Sigmoid colon (tissue), 7 donors: ENCODE data around the gene ARHGEF37. TPM values are rescaled to one million over a fixed set of nuclear protein-coding genes. Genes with fewer than 3 reads are reported as not detected.

Experiments
- DNase-seq: peaks from one replicate; pipeline ENCODE4 v3.0.0-alpha.2; 2019
- H3K27ac ChIP-seq, 4 donors: fragments of 200-600 bp; sonication (generic); one replicate each; pipeline ENCODE4 v1.5.1; 2016 to 2019; ENCODE audit warnings: mild to moderate bottlenecking in 1 of 4
- H3K27me3 ChIP-seq, 3 donors: fragments of 200-600 bp; sonication (generic); one replicate each; pipeline ENCODE4 v1.5.1; 2019; ENCODE audit warnings: mild to moderate bottlenecking in 1 of 3
- H3K36me3 ChIP-seq, 4 donors: fragments of 200-600 bp; sonication (generic); one replicate each; pipeline ENCODE4 v1.5.1; 2016 to 2019
- H3K4me1 ChIP-seq, 4 donors: fragments of 200-600 bp; sonication (generic); one replicate each; pipeline ENCODE4 v1.5.1; 2017 to 2019
- H3K4me3 ChIP-seq, 4 donors: fragments of 200-600 bp; sonication (generic); one replicate each; pipeline ENCODE4 v1.5.1; 2017 to 2019; ENCODE audit warnings: mild to moderate bottlenecking in 2 of 4, moderate library complexity in 1 of 4
- H3K9me3 ChIP-seq, 4 donors: fragments of 200-600 bp in 3 of 4; sonication (generic) in 3 of 4; one replicate each; pipeline versions ENCODE4 v1.5.1 to v1.6.1; 2013 to 2019
- CTCF ChIP-seq, 4 experiments: fragments of 450-650 bp in 3 of 4; fragments of 200-600 bp in 1 of 4; IDR thresholded peaks; one replicate each; pipeline ENCODE4 v1.5.1; 2016 to 2019; ENCODE audit warnings: antibody characterized with exemption in 4 of 4, mild to moderate bottlenecking in 3 of 4, moderate library complexity in 2 of 4
- EP300 ChIP-seq, 4 donors: sonication (generic); formaldehyde crosslinking; IDR thresholded peaks; one replicate each; pipeline ENCODE4 v1.6.1; 2017; ENCODE audit warnings: antibody characterized with exemption in 4 of 4
- POLR2A ChIP-seq, 2 donors: fragments of 450-650 bp; IDR thresholded peaks; one replicate each; pipeline ENCODE4 v1.6.1; 2016; ENCODE audit warnings: antibody characterized with exemption in 2 of 2, mild to moderate bottlenecking in 2 of 2, moderate library complexity in 2 of 2
- POLR2AphosphoS5 ChIP-seq, 4 donors: sonication (generic); formaldehyde crosslinking; IDR thresholded peaks; one replicate each; pipeline ENCODE4 v1.6.1; 2017; ENCODE audit warnings: antibody characterized with exemption in 4 of 4
- WGBS, 2 donors: extraction: QIAGEN DNeasy Blood & Tissue Kit; methylation state at CpG; one replicate each; pipeline ENCODE4 v1.1.7; 2013; 5-methylcytosine and 5-hydroxymethylcytosine counted together
- intact Hi-C: fragments of 100-400 bp; cut with DNase I; formaldehyde crosslinking; loops from one replicate; pipeline ENCODE4 v1.15.1; 2023
- polyA plus RNA-seq, 3 donors: library from polyadenylated mRNA; stranded (reverse); fragments of 200-250 nt; gene quantifications; one replicate each; pipeline ENCODE4 v1.2.3, GENCODE V29; 2013
- total RNA-seq, 4 donors: library from RNA; depleted of rRNA; stranded (reverse); fragments of >200 nt; gene quantifications; one replicate each; pipeline ENCODE4 v1.1.0, GENCODE V29; 2016
- donor health status: healthy with polysubstance abuse.
- donor health status: Bipolar disorder and iron deficiency.
- donor health status: healthy.

The ARHGEF37 gene
- total and polyA plus RNA-seq, 7 donors = 4.8 to 51.0 (median 23.5) TPM

- Histone ChIP-seq H3K27me3 (no peaks in the 10 kb centered on the region), H3K4me1 (peaks cover 0 to 59% (median 45%) of the 10 kb centered on the region in 4 donors), H3K36me3 (peaks cover 9 to 62% (median 30%) of the 10 kb centered on the region in 4 donors), H3K9me3 (no peaks in the 10 kb centered on the region), H3K4me3 (no peak overlapping the region), H3K27ac (peak overlapping the region in 3 of 4 donors; percentile 63 to 83 (median 80))
- intact Hi-C loops = no loop called here
- WGBS, 2 donors = 66 to 77% methylated on average over 5 of the region's 5 CpGs
- DNase-seq = peak; percentile 91
- TF ChIP-seq EP300 (IDR thresholded peaks at IDR 0.05) = peak in 1 of 4 donors; percentile 15
- peak; percentile 17 to 68 (median 66) for TF ChIP-seq POLR2AphosphoS5 (IDR thresholded peaks at IDR 0.05)
- TF ChIP-seq POLR2A (IDR thresholded peaks at IDR 0.05) = no peak
Observed at GRCh38 chr5:149615976-149616375, 34.7 kb downstream of the ARHGEF37 start.

DNA sequence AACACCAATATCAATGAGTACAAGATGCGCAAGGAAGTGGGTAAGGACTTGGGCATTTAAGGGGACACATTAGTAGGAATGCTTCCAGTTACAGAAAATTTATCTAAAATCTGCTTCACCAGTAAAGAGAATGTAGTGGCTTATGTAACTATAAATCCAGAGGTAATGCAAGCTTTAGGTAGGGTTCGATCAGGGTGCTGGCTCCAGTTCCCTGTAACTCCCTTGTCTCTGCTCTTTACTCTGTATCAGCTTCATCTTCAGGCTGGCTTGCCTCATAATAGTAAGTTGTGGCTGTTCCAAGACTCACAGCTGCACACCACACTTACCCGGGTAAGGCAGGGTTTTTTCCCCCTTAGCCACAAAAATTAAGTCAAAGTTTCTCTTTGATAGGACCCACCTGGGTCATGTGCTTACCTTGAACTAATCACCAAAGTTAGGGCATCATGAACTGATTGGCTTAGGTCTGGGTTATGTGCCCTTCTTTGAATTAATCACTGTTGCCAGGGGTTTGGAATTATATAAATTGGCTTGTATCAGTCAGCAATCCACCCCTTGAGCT lies 35.5 kb downstream of the ARHGEF37 start:
- no peak for TF ChIP-seq POLR2AphosphoS5 (IDR thresholded peaks at IDR 0.05)
- no peak for TF ChIP-seq EP300 (IDR thresholded peaks at IDR 0.05)
- whole genome bisulfite sequencing, 2 donors = 74 to 83% methylated on average over 3 of the region's 3 CpGs
- Histone ChIP-seq H3K27me3 (no peaks in the 10 kb centered on the region), H3K9me3 (no peaks in the 10 kb centered on the region), H3K27ac (peak overlapping the region in 3 of 4 donors; percentile 63 to 83 (median 80)), H3K36me3 (peaks cover 17 to 68% (median 37%) of the 10 kb centered on the region in 4 donors), H3K4me1 (peaks cover 0 to 51% (median 36%) of the 10 kb centered on the region in 4 donors), H3K4me3 (no peak overlapping the region)
- intact Hi-C loops = no loop called here
- no peak for DNase-seq

DNA sequence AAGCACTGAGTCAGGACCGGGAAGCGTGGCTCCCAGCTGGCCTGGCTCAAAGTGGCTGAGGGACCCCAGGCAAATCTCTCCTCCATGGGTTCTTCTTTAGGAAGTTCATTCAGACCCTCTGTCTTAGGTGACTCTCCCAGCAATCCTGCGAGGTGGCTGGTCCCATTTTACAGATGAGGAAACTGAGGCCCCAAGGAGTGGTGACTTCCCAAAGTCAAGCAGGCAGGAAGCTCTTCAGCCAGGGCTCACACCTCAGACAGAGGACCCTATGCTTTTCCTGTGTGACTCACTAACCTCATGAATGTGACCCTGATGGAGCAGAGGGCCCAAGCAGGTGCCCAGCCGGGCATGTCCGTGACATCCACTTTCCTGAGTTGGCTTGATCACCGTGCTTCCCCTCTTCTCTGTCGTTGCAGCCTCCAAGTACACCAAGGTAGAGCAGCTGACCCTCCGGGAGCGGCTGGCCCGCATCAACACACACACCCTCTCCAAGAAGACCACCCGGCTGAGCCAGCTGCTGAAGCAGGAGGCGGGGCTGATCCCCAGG lies 36.5 kb downstream of the ARHGEF37 start:
- Histone ChIP-seq H3K9me3 (no peaks in the 10 kb centered on the region), H3K27ac (peak overlapping the region in 1 of 4 donors; percentile 83), H3K4me3 (no peak overlapping the region), H3K27me3 (no peaks in the 10 kb centered on the region), H3K36me3 (peaks cover 23 to 72% (median 47%) of the 10 kb centered on the region in 4 donors), H3K4me1 (peaks cover 0 to 45% (median 32%) of the 10 kb centered on the region in 4 donors)
- intact Hi-C loops = no loop called here
- DNase-seq = no peak
- no peak for TF ChIP-seq POLR2AphosphoS5 (IDR thresholded peaks at IDR 0.05)
- TF ChIP-seq POLR2A (IDR thresholded peaks at IDR 0.05) = no peak
- TF ChIP-seq EP300 (IDR thresholded peaks at IDR 0.05) = no peak
- no peak for TF ChIP-seq CTCF (IDR thresholded peaks at IDR 0.05)
- 88 to 89% methylated on average over 12 of the region's 12 CpGs for WGBS, 2 donors

- no peak for DNase-seq
Observed at GRCh38 chr5:149618581-149619248, 37.4 kb downstream of the ARHGEF37 start.

DNA sequence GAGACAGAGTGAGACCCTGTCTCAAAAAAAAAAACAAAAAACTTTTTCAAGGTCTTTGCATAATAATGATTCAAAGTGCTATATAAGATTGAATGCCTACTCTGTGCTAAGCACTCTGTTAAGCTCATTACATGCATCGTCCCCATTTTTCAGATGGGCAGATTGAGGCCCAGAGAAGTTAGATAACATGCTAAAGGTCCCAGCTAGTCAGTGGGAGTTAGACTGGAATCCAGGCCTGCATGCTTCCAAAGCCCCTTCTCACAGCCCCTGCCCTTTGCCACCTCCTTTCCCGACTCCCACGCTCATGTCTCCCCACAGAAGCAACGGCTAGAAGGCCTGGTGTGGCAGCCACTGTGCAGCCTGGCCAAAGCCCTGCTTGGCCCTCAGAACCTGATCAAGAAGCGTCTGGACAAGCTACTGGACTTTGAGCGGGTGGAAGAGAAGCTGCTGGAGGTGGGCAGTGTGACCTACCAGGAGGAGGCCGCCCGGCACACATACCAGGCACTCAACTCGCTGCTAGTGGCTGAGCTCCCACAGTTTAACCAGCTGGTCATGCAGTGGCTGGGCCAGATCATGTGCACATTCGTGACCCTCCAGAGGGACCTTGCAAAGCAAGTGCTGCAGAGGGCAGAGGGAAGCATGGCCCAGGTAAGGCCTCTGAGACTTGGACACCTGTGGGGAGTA lies 40.3 kb downstream of the ARHGEF37 start:
- 92 to 94% methylated on average over 10 of the region's 10 CpGs for WGBS, 2 donors
- Histone ChIP-seq H3K36me3 (peaks cover 38 to 99% (median 67%) of the 10 kb centered on the region in 4 donors), H3K4me1 (peaks cover 0 to 26% (median 20%) of the 10 kb centered on the region in 4 donors), H3K27me3 (no peaks in the 10 kb centered on the region), H3K4me3 (no peak overlapping the region), H3K9me3 (no peaks in the 10 kb centered on the region), H3K27ac (no peak overlapping the region)
- no peak for DNase-seq
- TF ChIP-seq POLR2A (IDR thresholded peaks at IDR 0.05) = no peak
- TF ChIP-seq POLR2AphosphoS5 (IDR thresholded peaks at IDR 0.05) = no peak
- no peak for TF ChIP-seq EP300 (IDR thresholded peaks at IDR 0.05)
- TF ChIP-seq CTCF (IDR thresholded peaks at IDR 0.05) = no peak
- intact Hi-C loops = no loop called here

More at GRCh38 chr5:149618581-149619248, 37.4 kb downstream of the ARHGEF37 start:
- no peaks in the 10 kb centered on the region for H3K9me3 ChIP-seq
- H3K36me3 ChIP-seq = peaks cover 24 to 74% (median 54%) of the 10 kb centered on the region in 4 donors
- no peak overlapping the region for H3K4me3 ChIP-seq
- 42 to 53% methylated on average over 9 of the region's 9 CpGs for WGBS, 2 donors
- H3K27me3 ChIP-seq = no peaks in the 10 kb centered on the region
- peak overlapping the region in 1 of 4 donors; percentile 83 for H3K27ac ChIP-seq
- intact Hi-C loops = no loop called here
- TF ChIP-seq CTCF (IDR thresholded peaks at IDR 0.05) = peak; percentile 14 to 61 (median 52)
- no peak for TF ChIP-seq POLR2AphosphoS5 (IDR thresholded peaks at IDR 0.05)
- peaks cover 0 to 45% (median 32%) of the 10 kb centered on the region in 4 donors for H3K4me1 ChIP-seq
